Gastrocnemius medialis (tissue), 4 donors: ENCODE measurements around the gene EXO1. TPM values are rescaled to one million over a fixed set of nuclear protein-coding genes. Genes with fewer than 3 reads are reported as not detected.
"Not testable (repeated sequence)": the region's sequence is repeated elsewhere in the genome, so short reads cannot be mapped to it uniquely, and the experiment has no call there.

ENCODE experiments used
- ATAC-seq, 2 donors: fragments of 150-250 bp; one replicate each; pipeline ENCODE4 v1.9.1; 2016
- DNase-seq, 2 donors: peaks; one replicate each; pipeline ENCODE4 v3.0.0-alpha.2; 2019
- H3K27ac ChIP-seq, 4 donors: fragments of 200-600 bp; sonication (generic); 1 replicate in 1 of 4; 2 replicates in 3 of 4; pipeline ENCODE4 v1.5.1; 2016 to 2018; ENCODE audit warnings: mild to moderate bottlenecking in 2 of 4, moderate library complexity in 1 of 4
- H3K27me3 ChIP-seq, 3 donors: fragments of 200-600 bp; sonication (generic) in 2 of 3; 1 replicate in 1 of 3; 2 replicates in 2 of 3; pipeline versions ENCODE4 v1.5.1 to v1.6.0; 2016 to 2019; ENCODE audit warnings: mild to moderate bottlenecking in 1 of 3, moderate library complexity in 1 of 3
- H3K36me3 ChIP-seq, 2 donors: fragments of 200-600 bp; sonication (generic) in 1 of 2; one replicate each; pipeline ENCODE4 v1.5.1; 2017 to 2018
- H3K4me1 ChIP-seq, 2 donors: fragments of 200-600 bp; sonication (generic) in 1 of 2; one replicate each; pipeline ENCODE4 v1.5.1; 2016 to 2017; ENCODE audit warnings: mild to moderate bottlenecking in 2 of 2
- H3K4me3 ChIP-seq, 4 donors: fragments of 200-600 bp; sonication (generic) in 3 of 4; 1 replicate in 1 of 4; 2 replicates in 3 of 4; pipeline ENCODE4 v1.5.1; 2016 to 2019; ENCODE audit warnings: mild to moderate bottlenecking in 2 of 4
- H3K9me3 ChIP-seq, 3 donors: fragments of 200-600 bp; sonication (generic) in 2 of 3; 1 replicate in 1 of 3; 2 replicates in 2 of 3; pipeline ENCODE4 v1.5.1; 2016 to 2019
- POLR2A ChIP-seq, 2 donors: fragments of 450-650 bp; IDR thresholded peaks; one replicate each; pipeline ENCODE4 v1.6.1; 2017; ENCODE audit warnings: antibody characterized with exemption in 2 of 2, mild to moderate bottlenecking in 2 of 2, moderate library complexity in 2 of 2
- in situ Hi-C, 4 donors: fragments of 200-750 bp; cut with MboI; loops; one replicate each; pipeline versions ENCODE4 v1.15.0 to v1.8.0; 2017; ENCODE audit warnings: low sequenced_read_pairs in 4 of 4
- intact Hi-C: fragments of 100-400 bp; cut with DNase I; formaldehyde crosslinking; loops from one replicate; pipeline ENCODE4 v1.15.1; 2023; ENCODE audit warnings: low total_unique reads
- total RNA-seq, 4 donors: library from RNA; depleted of rRNA; stranded (reverse); fragments of >200 nt; gene quantifications; one replicate each; pipeline versions ENCODE4 v1.1.0 to v1.2.3, GENCODE V29; 2016
- TF ChIP-seq, protein P1 (sequence below), 5 experiments: fragments of 450-650 bp in 3 of 5; fragments of 200-600 bp in 2 of 5; sonication (generic) in 2 of 5; IDR thresholded peaks in 4 of 5; conservative IDR thresholded peaks in 1 of 5; 1 replicate in 4 of 5; 2 replicates in 1 of 5; pipeline ENCODE4 v1.5.1; 2016 to 2019; ENCODE audit warnings: antibody characterized with exemption in 5 of 5, mild to moderate bottlenecking in 3 of 5, moderate library complexity in 3 of 5

The EXO1 gene
- total RNA-seq, 4 donors from 2014 or later: 0.20 TPM; not detected in 2

GRCh38 chr1:241849345-241849695 is 1.3 kb downstream of the EXO1 start:
- TF ChIP-seq, protein P1, sequence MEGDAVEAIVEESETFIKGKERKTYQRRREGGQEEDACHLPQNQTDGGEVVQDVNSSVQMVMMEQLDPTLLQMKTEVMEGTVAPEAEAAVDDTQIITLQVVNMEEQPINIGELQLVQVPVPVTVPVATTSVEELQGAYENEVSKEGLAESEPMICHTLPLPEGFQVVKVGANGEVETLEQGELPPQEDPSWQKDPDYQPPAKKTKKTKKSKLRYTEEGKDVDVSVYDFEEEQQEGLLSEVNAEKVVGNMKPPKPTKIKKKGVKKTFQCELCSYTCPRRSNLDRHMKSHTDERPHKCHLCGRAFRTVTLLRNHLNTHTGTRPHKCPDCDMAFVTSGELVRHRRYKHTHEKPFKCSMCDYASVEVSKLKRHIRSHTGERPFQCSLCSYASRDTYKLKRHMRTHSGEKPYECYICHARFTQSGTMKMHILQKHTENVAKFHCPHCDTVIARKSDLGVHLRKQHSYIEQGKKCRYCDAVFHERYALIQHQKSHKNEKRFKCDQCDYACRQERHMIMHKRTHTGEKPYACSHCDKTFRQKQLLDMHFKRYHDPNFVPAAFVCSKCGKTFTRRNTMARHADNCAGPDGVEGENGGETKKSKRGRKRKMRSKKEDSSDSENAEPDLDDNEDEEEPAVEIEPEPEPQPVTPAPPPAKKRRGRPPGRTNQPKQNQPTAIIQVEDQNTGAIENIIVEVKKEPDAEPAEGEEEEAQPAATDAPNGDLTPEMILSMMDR (IDR thresholded peaks at IDR 0.05 in 4 of 5, conservative IDR thresholded peaks at IDR 0.05 in 1 of 5): no peak
- no peak for TF ChIP-seq POLR2A (IDR thresholded peaks at IDR 0.05)
- peaks cover 5 to 14% of the 10 kb centered on the region in 2 donors for H3K4me1 ChIP-seq
- no peak overlapping the region for H3K27ac ChIP-seq
- H3K4me3 ChIP-seq: no peak overlapping the region
- intact Hi-C loops (loop anchor here (5.0 kb wide), 2 partner anchors 207 to 237 kb away; partner anchors contain the start of genes CHML and OPN3), in situ Hi-C loops (loop anchor here (25.0 kb wide), 3 partner anchors 212 to 312 kb away; partner anchors contain the start of genes CHML (in 2 of the 4), OPN3 (in 2 of the 4) and KMO (in 1 of the 4))
- DNase-seq (no peak), ATAC-seq (no peak)
- no peaks in the 10 kb centered on the region for H3K9me3 ChIP-seq
- no peaks in the 10 kb centered on the region for H3K36me3 ChIP-seq
- no peaks in the 10 kb centered on the region for H3K27me3 ChIP-seq

DNA sequence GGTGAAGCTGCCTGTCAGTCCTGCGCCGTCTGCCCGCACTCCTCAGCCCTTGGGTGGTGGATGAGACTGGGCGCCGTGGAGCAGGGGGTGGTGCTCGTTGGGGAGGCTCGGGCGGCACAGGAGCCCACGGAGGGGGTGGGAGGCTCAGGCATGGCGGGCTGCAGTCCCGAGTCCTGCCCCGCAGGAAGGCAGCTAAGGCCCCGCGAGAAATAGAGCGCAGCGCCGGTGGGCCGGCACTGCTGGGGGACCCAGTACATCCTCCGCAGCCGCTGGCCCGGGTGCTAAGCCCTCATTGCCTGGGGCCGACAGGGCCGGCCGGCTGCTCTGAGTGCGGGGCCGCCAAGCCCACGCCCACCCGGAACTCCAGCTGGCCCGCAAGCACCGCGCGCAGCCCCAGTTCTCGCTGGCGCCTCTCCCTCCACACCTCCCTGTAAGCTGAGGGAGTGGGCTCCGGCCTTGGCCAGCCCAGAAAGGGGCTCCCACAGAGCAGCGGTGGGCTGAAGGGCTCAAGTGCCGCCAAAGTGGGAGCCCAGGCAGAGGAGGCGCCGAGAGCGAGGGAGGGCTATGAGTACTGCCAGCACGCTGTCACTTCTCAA is 7.6 kb downstream of the EXO1 start:
- H3K4me3 ChIP-seq, H3K4me1 ChIP-seq, in situ Hi-C loops, H3K9me3 ChIP-seq, H3K27me3 ChIP-seq, H3K27ac ChIP-seq, ATAC-seq, intact Hi-C loops, DNase-seq, H3K36me3 ChIP-seq: not testable (repeated sequence)

GRCh38 chr1:241857131-241857530 is 9.1 kb downstream of the EXO1 start:
- TF ChIP-seq POLR2A (IDR thresholded peaks at IDR 0.05): no peak
- TF ChIP-seq, protein P1 (IDR thresholded peaks at IDR 0.05 in 4 of 5, conservative IDR thresholded peaks at IDR 0.05 in 1 of 5): no peak
- in situ Hi-C loops (no loop called here), intact Hi-C loops (no loop called here)
- Histone ChIP-seq H3K4me3 (no peak overlapping the region), H3K36me3 (no peaks in the 10 kb centered on the region), H3K4me1 (no peaks in the 10 kb centered on the region), H3K9me3 (no peaks in the 10 kb centered on the region), H3K27me3 (no peaks in the 10 kb centered on the region), H3K27ac (no peak overlapping the region)
- DNase-seq: no peak
- no peak for ATAC-seq

- no peak overlapping the region for H3K27ac ChIP-seq
- ATAC-seq: no peak
- DNase-seq: no peak
- H3K9me3 ChIP-seq: no peaks in the 10 kb centered on the region
- TF ChIP-seq, protein P1 (IDR thresholded peaks at IDR 0.05 in 4 of 5, conservative IDR thresholded peaks at IDR 0.05 in 1 of 5): no peak
- no peak for TF ChIP-seq POLR2A (IDR thresholded peaks at IDR 0.05)
- H3K4me3 ChIP-seq: no peak overlapping the region
- in situ Hi-C loops: no loop called here
- intact Hi-C loops: no loop called here
- no peaks in the 10 kb centered on the region for H3K27me3 ChIP-seq
- no peaks in the 10 kb centered on the region for H3K4me1 ChIP-seq
- no peaks in the 10 kb centered on the region for H3K36me3 ChIP-seq
These were observed 12.9 kb downstream of the EXO1 start for GRCh38 chr1:241860922-241861321.

- no peaks in the 10 kb centered on the region for H3K36me3 ChIP-seq
- intact Hi-C loops (no loop called here), in situ Hi-C loops (no loop called here)
- H3K4me3 ChIP-seq: no peak overlapping the region
- H3K27me3 ChIP-seq: no peaks in the 10 kb centered on the region
- H3K27ac ChIP-seq: no peak overlapping the region
- H3K4me1 ChIP-seq: no peaks in the 10 kb centered on the region
- H3K9me3 ChIP-seq: no peaks in the 10 kb centered on the region
- DNase-seq: no peak
- TF ChIP-seq POLR2A (IDR thresholded peaks at IDR 0.05): no peak
- TF ChIP-seq, protein P1 (IDR thresholded peaks at IDR 0.05 in 4 of 5, conservative IDR thresholded peaks at IDR 0.05 in 1 of 5): no peak
- no peak for ATAC-seq
These were observed 21.0 kb downstream of the EXO1 start for GRCh38 chr1:241869022-241869421.
